C4-2B (cell line): Measurements from ENCODE around the gene CELSR1.

ENCODE experiments used
- ZFX ChIP-seq: fragments of 450-650 bp; IDR thresholded peaks from 2 replicates; pipeline ENCODE4 v1.6.1; 2017
- TF ChIP-seq, protein P1 (sequence below): fragments of 450-650 bp; conservative IDR thresholded peaks from 2 replicates; pipeline ENCODE4 v1.5.1; 2017; ENCODE audit warnings: mild to moderate bottlenecking

DNA sequence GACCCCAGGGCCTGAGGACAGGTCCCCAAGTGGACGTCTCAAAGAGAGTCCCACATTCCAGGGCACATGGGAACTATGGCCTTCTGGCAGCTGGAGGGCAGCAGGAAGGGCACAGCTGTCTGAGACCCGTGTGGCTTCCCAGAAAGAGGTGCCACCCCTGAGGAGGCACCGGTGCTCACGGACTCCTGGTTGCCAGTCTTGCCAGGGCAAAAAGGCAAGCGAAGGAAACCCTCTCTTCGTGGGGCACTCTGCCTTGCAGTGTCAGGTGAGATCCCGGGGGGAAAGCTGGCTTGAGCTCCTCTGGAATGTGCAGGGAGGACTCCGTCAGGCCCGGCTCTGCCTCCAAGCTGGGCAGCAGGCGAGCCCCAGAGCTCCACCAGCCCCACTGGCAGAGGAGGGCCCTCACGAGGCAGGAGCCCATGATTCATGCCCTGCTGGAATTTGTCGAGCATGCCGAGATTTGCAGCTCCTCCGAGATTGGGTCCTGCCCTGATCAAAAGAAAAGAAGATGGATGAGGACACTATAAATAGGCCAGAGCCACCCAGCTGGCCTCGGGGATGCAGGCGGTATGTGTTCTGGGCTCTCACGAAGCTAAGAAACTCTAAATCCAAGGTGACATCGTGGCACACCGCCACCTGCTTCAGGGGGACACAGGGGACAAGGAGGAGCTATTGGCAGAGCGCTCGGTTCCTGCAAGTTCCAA, 9.9 kb upstream of the CELSR1 start:
- TF ChIP-seq, protein P1, sequence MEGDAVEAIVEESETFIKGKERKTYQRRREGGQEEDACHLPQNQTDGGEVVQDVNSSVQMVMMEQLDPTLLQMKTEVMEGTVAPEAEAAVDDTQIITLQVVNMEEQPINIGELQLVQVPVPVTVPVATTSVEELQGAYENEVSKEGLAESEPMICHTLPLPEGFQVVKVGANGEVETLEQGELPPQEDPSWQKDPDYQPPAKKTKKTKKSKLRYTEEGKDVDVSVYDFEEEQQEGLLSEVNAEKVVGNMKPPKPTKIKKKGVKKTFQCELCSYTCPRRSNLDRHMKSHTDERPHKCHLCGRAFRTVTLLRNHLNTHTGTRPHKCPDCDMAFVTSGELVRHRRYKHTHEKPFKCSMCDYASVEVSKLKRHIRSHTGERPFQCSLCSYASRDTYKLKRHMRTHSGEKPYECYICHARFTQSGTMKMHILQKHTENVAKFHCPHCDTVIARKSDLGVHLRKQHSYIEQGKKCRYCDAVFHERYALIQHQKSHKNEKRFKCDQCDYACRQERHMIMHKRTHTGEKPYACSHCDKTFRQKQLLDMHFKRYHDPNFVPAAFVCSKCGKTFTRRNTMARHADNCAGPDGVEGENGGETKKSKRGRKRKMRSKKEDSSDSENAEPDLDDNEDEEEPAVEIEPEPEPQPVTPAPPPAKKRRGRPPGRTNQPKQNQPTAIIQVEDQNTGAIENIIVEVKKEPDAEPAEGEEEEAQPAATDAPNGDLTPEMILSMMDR, result no peak
- no peak for TF ChIP-seq ZFX
